K562 (cell line): ENCODE measurements around the gene ZBTB47.
A peak's percentile ranks its signal among the peaks of the same experiment; 100 is the strongest.

Experiments
- EP300 ChIP-seq: IDR thresholded peaks from 2 replicates; pipeline ENCODE4 v1.6.1; 2012; ENCODE audit warnings: low read length, improper control_type of control experiment
- RBBP5 ChIP-seq: fragments of 200-600 bp; sonication (generic); IDR thresholded peaks from 2 replicates; pipeline ENCODE4 v1.6.1; 2012; ENCODE audit warnings: borderline replicate concordance, mild to moderate bottlenecking, low read length, control low read depth, inconsistent platforms; ENCODE audit not compliant: insufficient read depth, poor library complexity, severe bottlenecking
- ZFX ChIP-seq: sonication (generic); formaldehyde crosslinking; IDR thresholded peaks from 2 replicates; pipeline ENCODE4 v1.8.0; 2022; ENCODE audit warnings: mild to moderate bottlenecking, missing genetic modification reagents, moderate library complexity
- ZNF143 ChIP-seq: sonication (generic); formaldehyde crosslinking; IDR thresholded peaks from 2 replicates; pipeline ENCODE4 v1.9.0; 2022; ENCODE audit warnings: mild to moderate bottlenecking, missing genetic modification reagents
- ZNF24 ChIP-seq: fragments of 450-650 bp; IDR thresholded peaks from 2 replicates; pipeline ENCODE4 v1.6.1; 2016

- TF ChIP-seq ZNF24: no peak
- no peak for TF ChIP-seq ZNF143
- no peak for TF ChIP-seq RBBP5
- TF ChIP-seq EP300: peak; percentile 76
- TF ChIP-seq ZFX (CRISPR knock-in tag): no peak; the same call in 1 of the 2 replicates
Observed at GRCh38 chr3:42605546-42606173, 47.8 kb upstream of the ZBTB47 start.
